GM20000 (cell line): ENCODE measurements around the gene NEK5.

Source experiments
- DNase-seq: peaks from one replicate; pipeline ENCODE4 v3.0.0; 2012; ENCODE audit warnings: low spot score
- TF ChIP-seq, protein P1 (sequence below): IDR thresholded peaks from 2 replicates; pipeline ENCODE4 v1.5.1; 2012; ENCODE audit warnings: mild to moderate bottlenecking, control low read depth; ENCODE audit errors: extremely low read depth, missing control alignments

NEK5 gene

DNA sequence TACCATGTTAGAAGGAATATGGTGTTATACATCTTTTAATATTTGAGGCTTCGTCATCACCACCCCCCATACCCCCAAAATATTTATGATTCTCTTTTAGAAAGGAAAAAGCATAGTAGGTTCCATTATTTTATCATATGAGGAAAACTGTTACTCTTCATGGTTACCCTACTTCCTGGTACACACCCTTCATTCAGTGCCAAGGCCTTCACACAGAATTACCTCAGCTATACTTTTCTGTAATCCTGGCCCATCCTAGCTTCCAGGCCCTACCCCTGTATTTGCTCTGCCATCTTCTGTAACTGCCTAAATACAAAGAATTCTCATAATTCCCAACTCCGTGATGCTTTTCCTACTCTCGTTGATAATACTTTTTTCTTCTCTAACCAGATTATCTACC, 108.7 kb downstream of the NEK5 start:
- TF ChIP-seq, protein P1, sequence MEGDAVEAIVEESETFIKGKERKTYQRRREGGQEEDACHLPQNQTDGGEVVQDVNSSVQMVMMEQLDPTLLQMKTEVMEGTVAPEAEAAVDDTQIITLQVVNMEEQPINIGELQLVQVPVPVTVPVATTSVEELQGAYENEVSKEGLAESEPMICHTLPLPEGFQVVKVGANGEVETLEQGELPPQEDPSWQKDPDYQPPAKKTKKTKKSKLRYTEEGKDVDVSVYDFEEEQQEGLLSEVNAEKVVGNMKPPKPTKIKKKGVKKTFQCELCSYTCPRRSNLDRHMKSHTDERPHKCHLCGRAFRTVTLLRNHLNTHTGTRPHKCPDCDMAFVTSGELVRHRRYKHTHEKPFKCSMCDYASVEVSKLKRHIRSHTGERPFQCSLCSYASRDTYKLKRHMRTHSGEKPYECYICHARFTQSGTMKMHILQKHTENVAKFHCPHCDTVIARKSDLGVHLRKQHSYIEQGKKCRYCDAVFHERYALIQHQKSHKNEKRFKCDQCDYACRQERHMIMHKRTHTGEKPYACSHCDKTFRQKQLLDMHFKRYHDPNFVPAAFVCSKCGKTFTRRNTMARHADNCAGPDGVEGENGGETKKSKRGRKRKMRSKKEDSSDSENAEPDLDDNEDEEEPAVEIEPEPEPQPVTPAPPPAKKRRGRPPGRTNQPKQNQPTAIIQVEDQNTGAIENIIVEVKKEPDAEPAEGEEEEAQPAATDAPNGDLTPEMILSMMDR = no peak
- no peak for DNase-seq

DNA sequence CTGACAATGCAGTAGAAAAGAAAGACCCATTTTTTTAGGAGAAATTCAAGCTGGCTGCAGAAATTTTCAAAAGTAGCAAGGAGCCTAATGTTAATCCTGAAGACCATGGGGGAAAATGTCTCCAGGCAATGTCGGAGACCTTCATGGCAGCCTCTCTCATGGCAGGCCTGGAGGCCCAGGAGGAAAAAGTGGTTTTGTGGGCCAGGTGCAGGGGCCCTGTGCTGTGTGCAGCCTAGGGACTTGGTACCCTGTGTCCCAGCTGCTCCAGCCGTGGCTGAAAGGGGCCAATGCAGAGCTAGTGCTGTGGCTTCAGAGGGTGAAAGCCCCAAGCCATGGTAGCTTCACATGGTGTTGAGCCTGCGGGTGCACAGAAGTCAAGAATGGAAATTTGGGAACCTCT, 112.6 kb downstream of the NEK5 start:
- TF ChIP-seq, protein P1 = no peak
- no peak for DNase-seq

DNA sequence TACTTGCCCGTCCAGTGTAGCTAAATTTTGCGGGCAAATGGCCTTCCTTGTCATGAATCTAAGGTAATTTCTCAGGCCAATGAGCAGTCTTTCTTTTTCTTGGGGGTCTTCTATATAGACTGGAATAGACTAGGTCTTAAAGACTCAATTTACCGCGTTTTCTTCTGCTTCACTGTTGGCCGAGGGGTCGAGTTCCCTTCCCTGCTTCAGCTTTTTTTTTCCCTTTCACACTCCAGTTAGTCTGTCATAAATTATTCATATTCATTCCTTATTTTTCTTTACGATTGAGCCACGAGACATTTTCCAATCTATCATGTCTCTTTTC, 116.4 kb downstream of the NEK5 start:
- TF ChIP-seq, protein P1 = no peak

DNA sequence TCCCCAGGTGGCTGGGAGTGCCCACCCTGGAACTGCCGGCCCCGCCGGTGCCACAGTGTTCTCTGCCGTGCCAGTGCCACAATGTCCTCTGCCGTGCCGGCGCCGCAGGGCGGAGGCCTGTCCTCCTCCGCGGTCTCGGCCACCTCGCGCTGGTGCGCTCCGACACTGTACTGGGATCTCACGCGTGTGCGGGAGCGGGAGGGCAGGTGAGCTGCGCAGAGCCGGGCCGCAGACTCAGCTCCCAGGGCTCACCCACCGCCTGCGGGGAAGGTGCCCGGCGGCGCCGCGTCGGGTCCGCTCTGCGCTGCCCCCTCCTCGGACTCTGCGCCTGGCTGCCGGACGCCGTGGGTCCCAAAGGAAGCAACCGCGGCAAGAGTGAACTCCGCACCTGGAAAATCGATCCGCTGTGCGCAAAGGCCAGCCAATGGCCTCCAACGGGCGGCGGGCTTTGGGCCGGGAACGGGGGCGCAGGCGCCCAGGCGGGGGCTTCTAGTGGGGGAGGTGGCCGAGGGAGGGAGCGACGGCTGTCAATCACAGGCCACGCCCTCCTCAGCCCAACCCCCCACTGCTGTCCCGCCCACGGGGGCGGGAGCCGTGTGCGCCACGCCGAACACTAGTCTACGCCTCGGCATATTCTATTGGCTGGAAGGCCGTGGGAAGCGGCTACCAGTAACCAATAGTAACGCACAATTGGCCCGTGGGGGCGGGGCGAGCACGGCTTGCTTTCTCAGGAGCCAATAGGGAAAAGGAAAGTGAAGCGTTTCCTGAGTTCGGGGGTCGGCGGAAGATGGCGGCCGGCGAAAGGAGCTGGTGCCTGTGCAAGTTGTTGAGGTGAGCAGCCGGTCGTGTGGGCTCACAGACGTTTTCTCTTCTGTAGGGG, 117.0 kb downstream of the NEK5 start, which contains the start of gene ALG11:
Gene ALG11 (plus strand): TSS at position 767 of the 880 bp plus-strand sequence. CDS start 21 bp downstream, at position 788.
- peak; percentile 98 for DNase-seq
- TF ChIP-seq, protein P1 = no peak

More for the DNA sequence above, 116.4 kb downstream of the NEK5 start:
- no peak for DNase-seq

DNA sequence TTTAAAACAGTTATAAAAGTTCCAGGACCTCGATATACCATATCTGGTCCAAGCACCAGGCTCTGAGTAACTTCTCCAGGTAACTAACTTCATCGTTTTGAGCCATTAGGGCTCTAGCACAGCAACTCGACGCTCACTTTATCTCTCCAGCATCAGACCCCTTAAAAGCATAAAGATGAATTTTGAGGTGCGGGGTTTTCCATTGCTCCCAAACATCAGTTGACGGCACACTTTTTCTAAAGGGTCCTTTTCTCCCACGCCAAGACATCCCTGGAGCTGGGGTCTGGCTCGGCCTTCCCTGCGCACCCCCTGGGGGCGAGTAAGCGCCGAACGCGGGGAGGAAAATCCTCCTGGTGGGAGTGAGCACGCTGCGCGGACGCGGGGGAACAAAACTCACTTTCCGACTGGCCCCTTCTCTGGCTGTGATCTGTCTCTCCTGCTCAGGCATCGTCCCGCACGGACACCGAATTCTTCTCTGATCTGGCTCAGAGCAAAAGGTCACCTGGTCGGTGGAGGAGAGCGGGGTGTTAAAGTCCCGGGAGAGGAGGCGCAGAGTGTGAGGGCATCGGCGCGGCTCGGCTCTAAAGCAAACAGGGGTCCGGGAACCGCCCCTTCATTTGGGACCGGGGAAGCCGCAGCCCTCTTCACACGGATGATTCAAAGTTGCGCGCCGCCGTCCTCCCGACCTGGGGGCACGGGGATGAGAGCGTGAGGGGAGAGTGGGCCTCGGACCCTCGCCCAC, 117.8 kb downstream of the NEK5 start, which contains the start of gene ATP7B:
Gene ATP7B (minus strand): TSS at position 561 of the 742 bp plus-strand sequence. CDS start 113 bp downstream, at position 448.
- TF ChIP-seq, protein P1 = no peak

DNA sequence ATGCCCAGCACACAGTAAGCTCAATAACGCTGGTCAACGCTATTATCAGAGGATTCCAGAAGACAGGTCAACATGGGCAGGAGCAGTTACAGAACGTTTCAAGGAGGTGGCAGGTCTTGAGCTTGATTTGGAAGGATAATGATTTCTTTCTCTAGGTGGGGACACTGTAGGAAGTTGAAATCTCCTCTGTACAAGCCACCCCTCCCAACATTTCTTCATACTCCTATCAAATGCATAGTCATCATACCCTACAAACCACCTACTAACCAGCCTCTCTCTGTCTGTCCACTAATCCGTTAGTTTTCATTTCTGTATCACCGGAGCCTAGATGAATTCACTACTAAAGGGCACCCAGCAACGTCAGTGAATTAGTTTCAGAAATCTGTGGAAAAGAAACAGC, 118.9 kb downstream of the NEK5 start:
- DNase-seq = no peak
- TF ChIP-seq, protein P1 = no peak

More for the DNA sequence above, 117.8 kb downstream of the NEK5 start, which contains the start of gene ATP7B:
- peak; percentile 30 for DNase-seq
